GM23248 (cell line): Measurements from ENCODE around the gene ABHD10.

Experiments
- EZH2 ChIP-seq: fragments of 200-600 bp; sonication (generic); IDR thresholded peaks from 2 replicates; pipeline ENCODE4 v1.6.1; 2018; ENCODE audit warnings: antibody characterized with exemption, mild to moderate bottlenecking; ENCODE audit not compliant: insufficient read depth, poor library complexity, severe bottlenecking
- EZH2phosphoT487 ChIP-seq: fragments of 200-600 bp; sonication (generic); IDR thresholded peaks from 2 replicates; pipeline ENCODE4 v1.6.1; 2018; ENCODE audit warnings: antibody characterized with exemption, moderate library complexity, mild to moderate bottlenecking, low read depth; ENCODE audit not compliant: insufficient read depth

DNA sequence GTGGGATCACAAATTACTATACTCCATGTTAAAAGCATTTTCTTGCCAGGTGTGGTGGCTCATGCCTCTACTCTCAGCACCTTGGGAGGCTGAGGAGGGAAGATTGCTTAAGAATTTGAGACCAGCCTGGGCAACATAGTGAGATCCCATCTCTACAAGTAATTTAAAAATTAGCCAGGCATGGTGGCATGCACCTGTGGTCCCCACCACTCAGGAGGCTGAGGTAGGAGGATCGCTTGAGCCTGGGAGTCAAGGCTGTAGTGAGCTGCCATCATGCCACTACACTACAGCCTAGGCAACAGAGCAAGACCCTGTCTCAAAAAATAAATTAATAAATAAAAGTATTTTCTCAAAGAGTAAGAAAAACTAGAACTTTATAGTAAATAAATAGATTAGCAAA is 22.9 kb upstream of the ABHD10 start:
- no peak for TF ChIP-seq EZH2
- TF ChIP-seq EZH2phosphoT487, result no peak
